GM19239 (cell line): Measurements from ENCODE around the gene STAT6.
A peak's percentile ranks its signal among the peaks of the same experiment; 100 is the strongest.

Experiments used
- DNase-seq: peaks from one replicate; pipeline ENCODE4 v3.0.0; 2011; ENCODE audit warnings: low spot score; ENCODE audit not compliant: insufficient read length
- FAIRE-seq: peaks from 2 replicates; lab custom pipeline; 2011; peaks lifted over from hg19 to GRCh38; lab: Jason Lieb, UNC

The STAT6 gene

GRCh38 chr12:57105011-57105753 lies 6.0 kb downstream of the STAT6 start:
- FAIRE-seq, result no peak
- DNase-seq, result no peak

GRCh38 chr12:57104292-57104910 lies 6.8 kb downstream of the STAT6 start:
- DNase-seq (no peak), FAIRE-seq (no peak)

- FAIRE-seq (no peak), DNase-seq (no peak)
Measured at GRCh38 chr12:57103856-57104255, 7.3 kb downstream of the STAT6 start.

GRCh38 chr12:57101892-57102695 lies 9.1 kb downstream of the STAT6 start:
- FAIRE-seq (no peak), DNase-seq (no peak)

- DNase-seq (no peak), FAIRE-seq (no peak)
Measured at GRCh38 chr12:57099766-57100165, 11.4 kb downstream of the STAT6 start.

- DNase-seq (no peak), FAIRE-seq (no peak)
Measured at GRCh38 chr12:57099047-57099714, 12.0 kb downstream of the STAT6 start.

- DNase-seq (no peak), FAIRE-seq (no peak)
Measured at GRCh38 chr12:57098546-57098945, 12.6 kb downstream of the STAT6 start.

GRCh38 chr12:57097554-57097835 lies 13.7 kb downstream of the STAT6 start:
- DNase-seq (no peak), FAIRE-seq (no peak)

GRCh38 chr12:57096748-57097553 lies 14.2 kb downstream of the STAT6 start:
- FAIRE-seq, result no peak
- DNase-seq, result no peak

- no peak for DNase-seq
- no peak for FAIRE-seq
Measured at GRCh38 chr12:57096099-57096572, 15.0 kb downstream of the STAT6 start.

GRCh38 chr12:57095440-57095839 lies 15.7 kb downstream of the STAT6 start:
- DNase-seq (no peak), FAIRE-seq (no peak)

GRCh38 chr12:57094208-57095160 lies 16.7 kb downstream of the STAT6 start:
- FAIRE-seq, result no peak
- no peak for DNase-seq

- FAIRE-seq (peak; percentile 87), DNase-seq (no peak)
Measured at GRCh38 chr12:57093415-57094207, 17.6 kb downstream of the STAT6 start.

GRCh38 chr12:57092876-57093414 lies 18.2 kb downstream of the STAT6 start:
- no peak for FAIRE-seq
- no peak for DNase-seq

GRCh38 chr12:57092529-57092862 lies 18.7 kb downstream of the STAT6 start:
- FAIRE-seq (no peak), DNase-seq (no peak)

GRCh38 chr12:57091638-57092528 lies 19.3 kb downstream of the STAT6 start:
- DNase-seq (no peak), FAIRE-seq (no peak)
